Colonic mucosa (tissue), 4 donors: ENCODE results near the gene PIBF1. TPM values are rescaled to one million over a fixed set of nuclear protein-coding genes. Genes with fewer than 3 reads are reported as not detected.
A peak's percentile ranks its signal among the peaks of the same experiment; 100 is the strongest.

Experiments
- DNase-seq: peaks from one replicate; pipeline ENCODE4 v3.0.0-alpha.2; 2020
- H3K27ac ChIP-seq: fragments of 200-600 bp; one replicate; pipeline ENCODE4 v1.8.0; 2021
- H3K27me3 ChIP-seq: fragments of 200-600 bp; one replicate; pipeline ENCODE4 v1.8.0; 2021
- H3K36me3 ChIP-seq: fragments of 200-600 bp; one replicate; pipeline ENCODE4 v1.8.0; 2021
- H3K4me1 ChIP-seq: fragments of 200-600 bp; one replicate; pipeline ENCODE4 v1.8.0; 2021; ENCODE audit warnings: mild to moderate bottlenecking
- H3K4me3 ChIP-seq: fragments of 200-600 bp; one replicate; pipeline ENCODE4 v1.8.0; 2021
- H3K9ac ChIP-seq, 2 donors: one replicate each; pipeline ENCODE4 v1.7.0; 2013; ENCODE audit warnings: control low read depth in 2 of 2, low read depth in 2 of 2, low read length in 2 of 2
- H3K9me3 ChIP-seq: fragments of 200-600 bp; one replicate; pipeline ENCODE4 v1.8.0; 2021
- CTCF ChIP-seq: fragments of 200-600 bp; IDR thresholded peaks from one replicate; pipeline ENCODE4 v1.8.0; 2022; ENCODE audit warnings: antibody characterized with exemption, mild to moderate bottlenecking
- intact Hi-C: fragments of 100-400 bp; cut with DNase I; formaldehyde crosslinking; loops from one replicate; pipeline ENCODE4 v1.14.1; 2022
- total RNA-seq, 2 donors: library from RNA; stranded (reverse); fragmentation: NEBNext Ultra II Directional in 1 of 2; extraction: Animal tissue kit (Norgen Biotek cat#: 25700) in 1 of 2; gene quantifications; one replicate each; pipeline ENCODE4 v1.2.1, GENCODE V29; 2021
- donor health status: healthy.
- donor health status: DM: no; HTN: no; CAD: no.
- donor health status: DM: no; HTN: no; CAD: no.

PIBF1 gene
- total RNA-seq, 2 donors from 2014 or later, result 12.3 to 17.5 TPM

DNA sequence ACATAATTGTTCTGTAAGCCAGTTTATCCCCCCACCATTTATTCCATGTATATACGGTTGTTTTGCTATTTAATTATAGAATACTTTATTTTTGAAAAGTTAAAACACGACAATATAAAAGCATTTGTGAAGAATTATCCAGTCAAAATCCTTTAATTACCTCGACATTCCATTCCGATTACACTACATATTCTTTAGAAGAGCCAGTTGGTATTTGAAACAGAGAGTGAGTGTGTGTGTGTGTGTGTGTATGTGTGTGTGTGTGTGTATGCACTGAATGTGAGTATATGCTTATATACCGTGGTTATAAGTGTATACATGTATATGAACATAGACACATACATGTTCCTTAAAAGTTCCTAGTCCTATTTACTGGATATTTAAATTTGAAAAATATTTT lies 189.0 kb downstream of the PIBF1 start:
- no peak for DNase-seq
- intact Hi-C loops, result no loop called here

GRCh38 chr13:72973234-72973633 lies 191.3 kb downstream of the PIBF1 start:
- TF ChIP-seq CTCF, result no peak
- intact Hi-C loops, result no loop called here
- DNase-seq, result no peak
- Histone ChIP-seq H3K9ac (no peak overlapping the region), H3K4me3 (no peak overlapping the region), H3K27ac (no peak overlapping the region), H3K36me3 (no peaks in the 10 kb centered on the region), H3K4me1 (no peaks in the 10 kb centered on the region), H3K27me3 (no peaks in the 10 kb centered on the region), H3K9me3 (no peaks in the 10 kb centered on the region)

More for the DNA sequence above, 189.0 kb downstream of the PIBF1 start:
- TF ChIP-seq CTCF, result no peak
- no peaks in the 10 kb centered on the region for H3K9me3 ChIP-seq
- no peaks in the 10 kb centered on the region for H3K4me1 ChIP-seq
- no peak overlapping the region for H3K4me3 ChIP-seq
- peak overlapping the region in 1 of 2 donors; percentile 14 for H3K9ac ChIP-seq
- peak overlapping the region; percentile 44 for H3K27ac ChIP-seq
- no peaks in the 10 kb centered on the region for H3K27me3 ChIP-seq
- H3K36me3 ChIP-seq, result no peaks in the 10 kb centered on the region

DNA sequence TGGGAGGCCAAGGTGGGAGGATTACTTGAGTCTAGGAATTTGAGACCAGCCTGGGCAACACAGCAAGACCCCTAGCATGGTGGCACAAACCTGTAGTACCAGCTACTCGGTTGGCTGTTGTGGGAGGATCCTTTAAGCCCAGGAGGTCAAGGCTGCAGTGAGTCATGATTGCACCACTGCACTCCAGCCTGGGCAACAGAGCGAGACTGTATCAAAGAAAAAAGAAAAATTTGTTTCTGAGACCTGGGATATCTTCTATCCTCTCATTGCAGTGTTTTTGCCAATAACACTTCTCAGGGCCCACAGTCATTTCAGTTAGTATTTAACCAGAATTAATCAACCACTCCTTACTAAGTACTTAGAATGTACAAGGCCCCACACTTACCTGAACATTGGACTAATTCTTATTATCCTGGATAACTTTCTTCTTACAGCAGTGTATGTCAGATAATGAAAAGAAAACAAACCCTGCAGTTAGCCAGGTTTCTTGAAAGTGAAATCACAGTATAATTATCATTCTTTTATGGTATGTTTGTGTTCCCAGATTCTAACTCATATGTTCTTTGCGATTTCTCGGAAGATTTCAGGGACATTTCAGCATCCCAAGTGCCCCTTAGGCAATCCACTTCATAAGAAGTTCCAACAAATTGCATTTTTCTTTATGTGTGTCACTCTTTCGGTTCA lies 201.3 kb downstream of the PIBF1 start:
- Histone ChIP-seq H3K9me3 (no peaks in the 10 kb centered on the region), H3K27me3 (no peaks in the 10 kb centered on the region), H3K36me3 (no peaks in the 10 kb centered on the region), H3K27ac (peak overlapping the region; percentile 49), H3K4me3 (no peak overlapping the region), H3K4me1 (no peaks in the 10 kb centered on the region), H3K9ac (no peak overlapping the region)
- no peak for TF ChIP-seq CTCF
- DNase-seq, result peak; percentile 56
- intact Hi-C loops, result no loop called here

DNA sequence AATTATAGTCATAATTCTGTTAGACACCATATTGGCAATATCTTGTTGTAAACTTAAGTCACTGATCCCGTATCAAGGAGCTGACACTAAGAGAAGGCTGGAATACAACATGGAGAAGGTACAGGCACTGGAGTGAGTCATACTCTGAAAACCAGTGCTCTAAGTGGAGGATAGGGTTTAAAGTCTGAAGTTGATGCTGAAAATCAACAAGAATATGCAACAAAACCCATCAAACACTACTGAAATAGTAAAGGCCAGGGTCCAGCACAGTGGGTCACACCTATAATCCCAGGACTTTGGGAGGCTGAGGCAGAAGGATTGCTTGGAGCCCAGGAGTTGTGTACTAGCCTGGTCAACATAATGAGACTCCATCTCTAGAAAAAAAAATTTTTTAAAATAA lies 203.7 kb downstream of the PIBF1 start:
- no peaks in the 10 kb centered on the region for H3K9me3 ChIP-seq
- no peak overlapping the region for H3K4me3 ChIP-seq

GRCh38 chr13:72986197-72986596 lies 204.3 kb downstream of the PIBF1 start:
- Histone ChIP-seq H3K36me3 (no peaks in the 10 kb centered on the region), H3K27me3 (no peaks in the 10 kb centered on the region), H3K4me1 (no peaks in the 10 kb centered on the region), H3K27ac (no peak overlapping the region), H3K9me3 (no peaks in the 10 kb centered on the region), H3K9ac (no peak overlapping the region), H3K4me3 (no peak overlapping the region)
- DNase-seq, result no peak
- TF ChIP-seq CTCF, result no peak
- intact Hi-C loops, result no loop called here

More for the DNA sequence above, 203.7 kb downstream of the PIBF1 start:
- H3K36me3 ChIP-seq, result no peaks in the 10 kb centered on the region
- TF ChIP-seq CTCF, result no peak
- H3K4me1 ChIP-seq, result no peaks in the 10 kb centered on the region
- intact Hi-C loops, result no loop called here
- H3K9ac ChIP-seq, result no peak overlapping the region
- DNase-seq, result no peak
- no peak overlapping the region for H3K27ac ChIP-seq
- H3K27me3 ChIP-seq, result no peaks in the 10 kb centered on the region
